WI38 (cell line): Measurements from ENCODE around the gene MEIS2.

Experiments
- H3K4me3 ChIP-seq: 2 replicates; pipeline ENCODE4 v1.5.1; 2011; ENCODE audit warnings: low read depth, mild to moderate bottlenecking, control low read depth, low read length
- TF ChIP-seq, protein P1 (sequence below): IDR thresholded peaks from 2 replicates; pipeline ENCODE4 v1.5.1; 2012; ENCODE audit warnings: low read depth, mild to moderate bottlenecking, control low read depth, low read length

The MEIS2 gene

DNA sequence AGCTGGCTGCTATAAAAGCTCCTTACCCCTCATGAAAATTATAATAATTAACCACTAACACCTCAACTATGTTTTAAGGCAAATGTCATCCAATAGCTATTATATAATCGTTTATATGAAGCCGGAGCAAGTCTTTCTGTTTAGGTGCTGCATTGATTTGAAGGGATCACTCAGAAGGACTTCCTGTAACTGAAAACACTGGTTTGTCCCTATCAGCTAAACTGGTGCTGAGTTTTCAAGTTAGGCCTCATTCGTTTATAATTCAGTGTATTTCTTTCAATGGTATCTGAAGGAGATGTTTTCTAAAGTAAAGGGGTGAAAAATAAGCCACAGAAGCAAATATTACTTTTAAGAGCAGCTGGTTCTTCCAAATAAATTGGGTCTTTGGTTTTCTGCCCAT, 14.2 kb downstream of the MEIS2 start:
- no peak overlapping the region for H3K4me3 ChIP-seq
- TF ChIP-seq, protein P1, sequence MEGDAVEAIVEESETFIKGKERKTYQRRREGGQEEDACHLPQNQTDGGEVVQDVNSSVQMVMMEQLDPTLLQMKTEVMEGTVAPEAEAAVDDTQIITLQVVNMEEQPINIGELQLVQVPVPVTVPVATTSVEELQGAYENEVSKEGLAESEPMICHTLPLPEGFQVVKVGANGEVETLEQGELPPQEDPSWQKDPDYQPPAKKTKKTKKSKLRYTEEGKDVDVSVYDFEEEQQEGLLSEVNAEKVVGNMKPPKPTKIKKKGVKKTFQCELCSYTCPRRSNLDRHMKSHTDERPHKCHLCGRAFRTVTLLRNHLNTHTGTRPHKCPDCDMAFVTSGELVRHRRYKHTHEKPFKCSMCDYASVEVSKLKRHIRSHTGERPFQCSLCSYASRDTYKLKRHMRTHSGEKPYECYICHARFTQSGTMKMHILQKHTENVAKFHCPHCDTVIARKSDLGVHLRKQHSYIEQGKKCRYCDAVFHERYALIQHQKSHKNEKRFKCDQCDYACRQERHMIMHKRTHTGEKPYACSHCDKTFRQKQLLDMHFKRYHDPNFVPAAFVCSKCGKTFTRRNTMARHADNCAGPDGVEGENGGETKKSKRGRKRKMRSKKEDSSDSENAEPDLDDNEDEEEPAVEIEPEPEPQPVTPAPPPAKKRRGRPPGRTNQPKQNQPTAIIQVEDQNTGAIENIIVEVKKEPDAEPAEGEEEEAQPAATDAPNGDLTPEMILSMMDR: no peak

DNA sequence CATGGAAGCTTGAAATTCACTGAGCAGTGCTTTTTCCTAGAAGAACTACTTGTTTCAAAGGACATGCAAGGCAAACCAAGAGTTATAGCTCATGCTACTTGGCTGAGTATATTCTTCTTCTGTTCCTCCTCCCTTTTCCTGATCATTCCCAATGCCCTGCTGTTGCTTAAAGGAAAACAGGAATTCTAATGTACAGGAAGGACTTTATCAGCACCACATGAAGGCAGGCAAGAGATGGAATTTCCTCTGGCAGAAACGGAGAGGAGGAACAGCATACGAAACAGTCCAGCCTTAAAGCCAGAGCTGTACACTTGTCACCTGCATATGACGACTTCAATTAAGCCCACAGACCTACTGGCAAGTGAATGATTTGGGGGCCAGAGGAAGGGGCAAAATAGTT, 15.7 kb downstream of the MEIS2 start:
- TF ChIP-seq, protein P1: no peak
- H3K4me3 ChIP-seq: no peak overlapping the region

DNA sequence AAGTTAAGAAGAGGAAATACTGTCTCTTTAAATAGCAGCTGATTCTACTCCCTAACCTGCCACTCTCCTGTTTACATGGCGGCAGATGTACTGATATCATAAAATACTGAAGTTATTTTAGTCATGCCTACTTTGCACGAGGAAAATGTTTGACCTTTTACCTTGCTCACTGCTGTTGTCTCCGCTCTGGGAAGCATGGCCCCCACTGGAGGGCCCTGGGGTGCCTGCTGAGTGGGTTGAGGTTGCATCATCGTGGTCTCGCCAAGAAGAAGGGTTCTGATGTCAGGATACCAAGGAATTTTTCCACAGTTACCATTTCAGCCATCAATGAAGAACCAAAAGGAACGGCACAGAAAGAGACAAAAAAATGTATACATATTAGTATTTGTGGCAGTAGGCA, 16.7 kb downstream of the MEIS2 start:
- TF ChIP-seq, protein P1: no peak
- H3K4me3 ChIP-seq: no peak overlapping the region

DNA sequence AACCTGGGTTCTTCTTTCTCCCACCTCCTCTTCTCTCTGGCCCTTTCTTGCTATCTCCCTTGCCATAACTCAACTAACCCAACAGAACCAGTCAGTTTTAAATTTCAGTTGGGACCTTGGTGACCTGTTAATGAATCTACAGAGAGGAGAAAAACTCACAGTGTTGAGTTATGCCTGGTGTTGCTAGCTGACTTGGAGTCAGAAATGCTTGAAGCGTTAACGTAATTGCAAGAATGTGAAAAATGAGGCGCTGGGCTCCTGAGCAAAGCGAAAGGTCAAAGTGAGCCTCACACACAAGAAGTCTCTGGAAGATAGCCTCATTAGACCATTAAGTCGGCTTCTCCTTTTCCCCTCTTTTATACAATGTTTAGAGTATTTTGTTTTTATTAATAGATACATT, 18.4 kb downstream of the MEIS2 start:
- TF ChIP-seq, protein P1: no peak
- no peak overlapping the region for H3K4me3 ChIP-seq

DNA sequence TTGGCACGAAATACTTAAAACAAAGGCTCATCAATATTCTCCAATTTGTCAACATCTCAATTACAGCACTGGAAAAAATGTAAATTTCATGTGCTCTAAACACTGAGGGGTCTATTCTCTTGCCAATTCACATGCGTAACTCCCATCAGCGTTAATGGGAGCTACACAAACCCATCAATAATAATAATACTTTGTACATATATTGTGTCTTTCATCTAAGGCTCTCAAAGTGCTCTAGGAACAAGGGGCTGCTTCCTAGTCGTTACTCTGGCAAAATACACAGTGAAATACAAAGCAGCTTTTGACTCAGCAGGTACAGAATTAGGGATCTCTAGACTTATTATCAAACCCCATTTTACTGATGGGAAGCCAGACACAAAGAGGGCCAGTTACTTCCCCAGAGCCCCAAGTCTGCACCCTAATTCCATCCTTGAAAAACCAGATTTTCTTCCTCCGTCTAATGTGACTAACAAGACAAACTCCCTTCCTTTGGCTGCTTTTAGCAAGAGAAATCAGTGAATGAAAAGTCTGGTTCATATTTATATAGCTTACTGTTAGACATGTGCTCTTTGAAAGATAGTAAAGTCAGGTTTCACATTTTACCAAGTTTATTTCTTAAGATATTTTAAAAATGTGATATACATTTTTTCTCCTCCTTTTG, 20.0 kb downstream of the MEIS2 start:
- TF ChIP-seq, protein P1: no peak

DNA sequence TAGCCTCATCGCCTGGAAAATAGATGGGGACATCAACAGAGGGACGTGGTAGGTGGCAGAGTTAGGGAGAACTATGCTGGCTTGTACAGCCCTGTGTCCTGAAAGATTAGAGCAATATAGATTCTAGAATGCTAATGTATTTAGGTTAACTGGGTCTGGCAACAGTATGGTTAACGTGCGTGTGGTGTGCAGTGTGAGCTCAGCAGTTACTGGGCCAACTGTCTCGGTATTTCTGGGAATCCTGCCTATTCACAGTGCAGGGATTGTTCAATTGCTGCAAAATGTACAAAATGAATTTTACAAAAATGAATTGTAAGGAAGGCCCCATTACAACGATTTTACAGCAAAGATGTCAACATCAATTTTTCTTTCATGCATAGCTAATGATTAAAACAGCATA, 20.6 kb downstream of the MEIS2 start:
- H3K4me3 ChIP-seq: no peak overlapping the region
- TF ChIP-seq, protein P1: no peak

More for the DNA sequence above, 20.0 kb downstream of the MEIS2 start:
- no peak overlapping the region for H3K4me3 ChIP-seq

DNA sequence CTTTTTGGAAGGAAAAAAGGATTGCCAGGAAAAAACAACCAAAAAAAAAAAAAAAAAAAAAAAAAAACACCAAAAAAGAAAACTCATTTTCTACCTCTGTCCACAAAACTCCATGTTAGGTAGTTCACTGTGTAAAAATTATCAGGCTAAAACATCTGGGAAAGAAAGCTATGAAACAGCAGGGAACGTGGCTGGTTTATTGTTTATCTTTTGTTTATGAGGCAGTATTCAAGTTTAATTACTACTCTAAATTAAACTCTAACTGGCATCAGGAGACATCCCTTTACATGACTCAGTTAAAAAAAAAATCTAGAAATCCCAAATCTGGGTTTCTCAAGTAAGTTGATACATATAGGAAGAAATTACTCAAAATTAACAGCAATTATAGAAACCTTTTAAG, 21.8 kb downstream of the MEIS2 start:
- TF ChIP-seq, protein P1: no peak
- H3K4me3 ChIP-seq: no peak overlapping the region
